Vagina (tissue), 2 donors: ENCODE data around the gene LAMB3.

Source experiments
- POLR2A ChIP-seq, 2 donors: fragments of 450-650 bp; IDR thresholded peaks; one replicate each; pipeline ENCODE4 v1.6.1; 2017; ENCODE audit warnings: antibody characterized with exemption in 2 of 2, mild to moderate bottlenecking in 2 of 2, moderate library complexity in 2 of 2
- POLR2AphosphoS5 ChIP-seq, 2 donors: sonication (generic); formaldehyde crosslinking; IDR thresholded peaks; one replicate each; pipeline ENCODE4 v1.9.0; 2017; ENCODE audit warnings: antibody characterized with exemption in 2 of 2, mild to moderate bottlenecking in 2 of 2, low read depth in 1 of 2; ENCODE audit not compliant: insufficient read depth in 1 of 2
- TF ChIP-seq, protein P1 (sequence below), 3 experiments: fragments of 450-650 bp in 2 of 3; fragments of 200-600 bp in 1 of 3; sonication (generic) in 1 of 3; IDR thresholded peaks; one replicate each; pipeline ENCODE4 v1.5.1; 2017 to 2019; ENCODE audit warnings: antibody characterized with exemption in 3 of 3, mild to moderate bottlenecking in 2 of 3, moderate library complexity in 2 of 3

DNA sequence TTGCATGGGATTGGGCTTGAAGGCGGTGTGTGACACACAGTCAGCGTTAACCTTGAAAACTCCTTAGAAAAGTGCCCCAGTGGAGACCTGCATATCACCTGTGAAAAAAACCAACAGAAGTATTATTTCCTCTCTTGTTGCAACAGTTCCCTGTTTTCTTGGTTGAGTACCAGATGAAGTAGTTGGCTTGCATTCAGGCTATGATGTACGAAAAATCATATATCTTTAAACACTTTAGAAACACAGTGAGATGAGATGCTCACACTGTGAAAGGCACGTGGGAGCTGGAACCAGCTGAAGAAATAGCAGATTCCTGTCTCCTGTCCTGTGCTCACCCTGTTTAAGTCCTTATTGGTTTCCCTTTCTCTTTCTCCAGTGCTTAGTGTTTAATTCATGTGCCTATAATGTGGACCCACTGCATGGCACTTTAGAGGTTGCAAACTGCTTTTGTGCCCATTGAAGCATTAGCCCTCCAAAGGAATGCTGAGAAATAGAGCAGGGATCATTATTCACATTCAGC lies 65.9 kb downstream of the LAMB3 start:
- TF ChIP-seq POLR2AphosphoS5 (IDR thresholded peaks at IDR 0.05; ENCODE audit: insufficient read depth in 1 of 2, low read depth in 1 of 2) (no peak), POLR2A (IDR thresholded peaks at IDR 0.05) (no peak)
- TF ChIP-seq, protein P1, sequence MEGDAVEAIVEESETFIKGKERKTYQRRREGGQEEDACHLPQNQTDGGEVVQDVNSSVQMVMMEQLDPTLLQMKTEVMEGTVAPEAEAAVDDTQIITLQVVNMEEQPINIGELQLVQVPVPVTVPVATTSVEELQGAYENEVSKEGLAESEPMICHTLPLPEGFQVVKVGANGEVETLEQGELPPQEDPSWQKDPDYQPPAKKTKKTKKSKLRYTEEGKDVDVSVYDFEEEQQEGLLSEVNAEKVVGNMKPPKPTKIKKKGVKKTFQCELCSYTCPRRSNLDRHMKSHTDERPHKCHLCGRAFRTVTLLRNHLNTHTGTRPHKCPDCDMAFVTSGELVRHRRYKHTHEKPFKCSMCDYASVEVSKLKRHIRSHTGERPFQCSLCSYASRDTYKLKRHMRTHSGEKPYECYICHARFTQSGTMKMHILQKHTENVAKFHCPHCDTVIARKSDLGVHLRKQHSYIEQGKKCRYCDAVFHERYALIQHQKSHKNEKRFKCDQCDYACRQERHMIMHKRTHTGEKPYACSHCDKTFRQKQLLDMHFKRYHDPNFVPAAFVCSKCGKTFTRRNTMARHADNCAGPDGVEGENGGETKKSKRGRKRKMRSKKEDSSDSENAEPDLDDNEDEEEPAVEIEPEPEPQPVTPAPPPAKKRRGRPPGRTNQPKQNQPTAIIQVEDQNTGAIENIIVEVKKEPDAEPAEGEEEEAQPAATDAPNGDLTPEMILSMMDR (IDR thresholded peaks at IDR 0.05) = no peak
